ENCODE measurements around the gene SPEF2.

DNA sequence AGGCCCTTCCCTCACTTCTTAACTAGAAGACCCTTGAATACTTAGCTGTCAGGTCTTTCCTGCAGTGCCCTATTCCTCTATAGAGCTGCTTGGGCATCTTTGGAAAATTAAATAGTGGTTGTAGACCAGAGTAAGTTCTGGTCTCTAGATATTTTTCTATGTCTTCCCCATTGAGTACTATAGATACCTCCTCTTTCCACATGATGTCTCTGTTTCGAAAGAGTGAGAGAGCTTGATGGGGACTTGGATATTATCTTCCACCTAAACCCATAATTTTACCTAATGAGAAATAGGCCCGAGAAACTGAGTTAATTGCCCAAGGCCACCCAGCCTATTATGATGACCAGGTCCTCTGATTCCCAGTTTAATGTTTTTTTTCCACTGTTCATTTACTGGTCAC, 40.2 kb downstream of the SPEF2 start:
- TF ChIP-seq, protein P1, sequence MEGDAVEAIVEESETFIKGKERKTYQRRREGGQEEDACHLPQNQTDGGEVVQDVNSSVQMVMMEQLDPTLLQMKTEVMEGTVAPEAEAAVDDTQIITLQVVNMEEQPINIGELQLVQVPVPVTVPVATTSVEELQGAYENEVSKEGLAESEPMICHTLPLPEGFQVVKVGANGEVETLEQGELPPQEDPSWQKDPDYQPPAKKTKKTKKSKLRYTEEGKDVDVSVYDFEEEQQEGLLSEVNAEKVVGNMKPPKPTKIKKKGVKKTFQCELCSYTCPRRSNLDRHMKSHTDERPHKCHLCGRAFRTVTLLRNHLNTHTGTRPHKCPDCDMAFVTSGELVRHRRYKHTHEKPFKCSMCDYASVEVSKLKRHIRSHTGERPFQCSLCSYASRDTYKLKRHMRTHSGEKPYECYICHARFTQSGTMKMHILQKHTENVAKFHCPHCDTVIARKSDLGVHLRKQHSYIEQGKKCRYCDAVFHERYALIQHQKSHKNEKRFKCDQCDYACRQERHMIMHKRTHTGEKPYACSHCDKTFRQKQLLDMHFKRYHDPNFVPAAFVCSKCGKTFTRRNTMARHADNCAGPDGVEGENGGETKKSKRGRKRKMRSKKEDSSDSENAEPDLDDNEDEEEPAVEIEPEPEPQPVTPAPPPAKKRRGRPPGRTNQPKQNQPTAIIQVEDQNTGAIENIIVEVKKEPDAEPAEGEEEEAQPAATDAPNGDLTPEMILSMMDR (conservative IDR thresholded peaks at IDR 0.05), result no peak
- no peak for TF ChIP-seq EZH2 (IDR thresholded peaks at IDR 0.05; ENCODE audit: low read depth)
